Activated CD4-positive, alpha-beta T cell treated with anti-CD3 and anti-CD28 coated beads, Interleukin-10, Interleukin-2, amounts not matched to agents 100 ng/mL and 50 ng/mL, durations not matched to agents 16 hours and 8 hours (primary cell): ENCODE results near the gene HSD17B12.

ENCODE experiments used
- DNase-seq: peaks from one replicate; pipeline ENCODE4 v3.0.0-alpha.2; 2020

HSD17B12 gene

DNA sequence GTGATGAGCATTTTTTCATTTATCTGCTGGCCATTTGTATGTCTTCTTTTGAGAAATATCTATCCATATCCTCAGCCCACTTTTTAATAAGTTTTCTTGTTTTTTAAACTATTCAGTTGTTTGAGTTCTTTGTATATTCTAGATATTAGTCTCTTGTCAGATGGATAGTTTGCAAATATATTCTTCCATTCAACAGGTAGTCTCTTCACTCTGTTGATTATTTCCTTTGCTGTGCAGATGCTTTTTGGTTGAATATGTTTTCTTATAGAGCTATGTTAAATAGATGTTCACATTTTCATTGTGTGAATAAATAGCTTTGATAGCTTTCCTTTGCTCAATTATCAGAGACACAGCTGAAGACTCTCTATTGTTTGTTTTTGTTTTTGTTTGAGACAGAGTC lies 131.9 kb downstream of the HSD17B12 start:
- DNase-seq, result no peak

DNA sequence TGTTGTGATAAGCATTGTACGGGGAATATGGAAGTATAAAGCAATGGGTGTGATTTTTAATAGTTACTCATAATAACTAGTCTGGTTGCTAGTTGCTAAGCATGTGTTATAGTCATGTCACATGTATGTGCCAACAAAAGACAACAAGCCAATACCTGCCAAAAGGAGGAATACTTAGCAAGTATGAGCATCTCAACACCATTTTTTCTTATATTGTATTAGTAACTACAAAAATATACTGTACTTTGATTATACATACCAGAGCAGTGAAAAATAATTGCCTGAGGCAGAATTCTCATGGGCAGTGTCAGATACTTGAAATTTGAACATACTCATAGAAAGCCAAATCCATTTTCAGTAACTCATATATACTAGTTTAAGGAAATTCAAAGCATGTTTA lies 137.7 kb downstream of the HSD17B12 start:
- DNase-seq, result no peak

DNA sequence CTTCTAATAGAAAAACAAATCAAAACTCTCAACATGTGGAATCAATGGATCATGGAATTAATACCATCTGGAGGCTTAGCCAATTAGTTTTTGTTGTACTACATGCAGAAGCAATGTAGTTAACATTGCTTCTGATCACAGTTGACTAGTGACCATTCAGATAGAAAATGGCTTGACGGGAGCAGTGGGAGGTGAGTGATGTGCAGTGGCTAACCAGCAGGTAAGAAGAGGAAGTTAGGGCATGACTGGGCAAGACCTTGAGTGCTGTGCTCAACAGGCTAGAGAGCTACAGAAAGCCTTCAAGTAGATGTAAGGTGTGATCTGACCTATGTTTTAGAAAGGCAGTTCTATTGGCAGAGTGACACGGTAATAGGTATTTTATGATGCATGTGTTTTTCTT lies 139.4 kb downstream of the HSD17B12 start:
- no peak for DNase-seq

DNA sequence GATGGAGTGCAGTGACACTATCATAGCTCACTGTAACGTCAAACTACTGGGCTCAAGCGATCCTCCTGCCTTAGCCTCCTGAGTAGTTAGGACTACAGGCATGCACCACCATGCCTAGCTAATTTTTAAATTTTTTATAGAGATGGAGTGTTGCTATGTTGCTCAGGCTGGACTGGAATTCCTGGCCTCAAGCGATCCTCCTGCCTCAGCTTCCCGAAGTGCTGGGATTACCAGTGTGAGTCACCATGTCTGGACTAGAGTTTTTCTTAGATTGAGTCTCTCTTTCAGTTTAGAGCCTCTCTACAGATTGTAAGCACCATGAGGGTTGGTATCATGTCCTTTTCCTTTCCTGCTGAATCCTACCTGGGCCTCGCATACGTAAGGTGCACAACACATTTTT lies 142.8 kb downstream of the HSD17B12 start:
- no peak for DNase-seq

DNA sequence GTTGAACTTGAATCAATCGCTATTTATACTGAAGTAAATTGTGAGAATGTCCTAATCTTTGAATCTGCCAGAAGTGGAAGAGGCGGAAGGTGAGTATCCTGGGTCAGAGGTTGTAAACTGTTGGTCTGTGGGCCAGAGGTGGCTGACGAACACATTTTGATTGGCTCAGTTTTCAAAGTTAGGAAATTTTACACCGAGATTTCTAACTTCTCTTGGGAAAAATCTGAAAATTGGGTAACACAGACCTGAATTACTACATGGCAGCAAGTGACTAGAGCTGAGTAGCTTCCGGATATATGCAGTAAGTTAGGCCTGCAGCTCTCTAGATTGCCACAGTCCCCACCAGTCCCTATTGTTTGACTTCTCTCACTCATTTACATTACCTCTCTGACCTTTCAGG lies 143.3 kb downstream of the HSD17B12 start:
- DNase-seq, result no peak

DNA sequence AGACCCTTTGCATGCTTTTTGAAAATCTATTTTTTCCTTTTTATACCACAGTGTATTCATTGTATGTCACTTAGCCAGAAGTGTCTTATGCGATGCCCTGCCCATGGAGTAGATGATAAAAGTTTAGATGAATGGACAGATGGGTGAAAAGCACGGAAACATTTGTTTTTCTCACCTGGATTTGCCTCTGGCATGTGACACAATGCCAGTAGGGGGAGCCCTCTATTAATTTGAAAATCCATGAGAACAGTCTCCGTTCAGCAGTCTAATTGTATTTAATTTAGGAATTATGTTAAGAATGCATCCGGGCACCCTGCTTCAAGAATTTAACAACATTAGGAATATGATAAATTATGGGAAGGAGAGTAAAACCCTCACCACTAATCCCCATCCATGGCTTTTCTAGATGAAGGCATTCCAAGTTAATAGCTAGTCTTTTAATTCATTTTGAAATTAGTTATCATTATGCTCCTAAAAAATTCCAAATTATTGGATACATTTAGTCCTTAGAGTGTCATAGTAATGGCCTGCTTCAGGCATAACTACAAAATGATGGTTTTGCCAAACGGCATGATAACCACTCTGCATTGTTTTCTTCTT lies 144.8 kb downstream of the HSD17B12 start:
- DNase-seq, result peak; percentile 23

DNA sequence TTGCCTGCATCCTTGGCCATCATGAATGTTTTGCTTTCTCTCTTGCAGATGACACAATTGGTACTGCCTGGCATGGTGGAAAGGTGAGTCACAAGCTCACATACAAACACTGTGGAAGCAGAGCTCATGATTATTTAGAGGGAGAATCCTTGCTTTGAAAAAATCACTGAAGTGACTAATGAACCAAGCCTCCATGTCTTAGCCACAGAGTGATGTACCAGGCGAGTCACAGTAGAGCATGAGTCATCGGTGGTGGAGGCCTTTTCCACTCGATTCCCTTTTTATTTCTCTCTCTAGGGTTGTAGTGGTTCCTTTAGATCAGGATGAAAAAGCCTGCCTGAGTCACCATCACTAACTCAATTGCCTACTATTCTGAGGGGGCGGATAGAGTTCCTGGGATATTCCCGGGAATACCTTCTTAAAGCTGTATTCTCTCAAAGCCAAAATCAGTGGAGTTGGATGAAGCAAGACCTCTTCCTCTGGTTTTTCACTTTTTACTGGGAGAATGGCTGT lies 150.4 kb downstream of the HSD17B12 start:
- DNase-seq, result peak; percentile 75

DNA sequence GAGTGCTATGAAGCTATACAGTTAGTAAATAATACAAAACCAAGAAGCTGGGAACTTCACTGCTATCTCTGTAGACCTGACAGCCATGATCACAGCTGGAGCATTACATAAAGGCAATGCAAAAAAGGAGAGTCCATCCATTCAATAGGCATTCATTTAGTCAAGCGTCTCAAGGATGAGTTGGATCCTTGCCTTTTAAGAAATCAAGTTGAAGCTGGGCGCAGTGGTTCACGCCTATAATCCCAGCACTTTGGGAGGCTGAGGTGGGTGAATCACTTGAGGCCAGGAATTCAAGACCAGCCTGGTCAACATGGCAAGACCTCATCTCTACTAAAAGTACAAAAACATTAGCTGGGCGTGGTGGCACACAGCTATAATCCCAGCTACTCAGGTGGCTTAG lies 152.0 kb downstream of the HSD17B12 start:
- no peak for DNase-seq

DNA sequence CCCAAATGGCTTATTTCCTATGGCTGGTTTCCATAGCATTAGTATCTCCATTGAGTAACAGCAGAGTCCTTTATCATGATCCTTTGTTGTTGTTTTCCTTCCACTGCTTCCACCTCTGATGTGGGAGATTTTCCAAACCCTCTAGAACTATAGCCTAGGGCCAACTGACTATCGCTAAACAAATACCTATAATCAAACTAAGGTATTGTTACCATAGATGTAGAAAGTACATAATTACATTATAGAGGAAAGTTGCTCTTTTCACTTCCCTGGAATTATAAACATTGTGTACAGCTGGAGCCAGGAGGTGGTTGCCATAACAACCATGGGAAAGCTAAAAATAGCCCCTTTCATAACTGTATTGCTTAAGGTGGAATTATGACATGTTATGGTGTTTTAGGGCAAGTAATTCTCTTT lies 153.1 kb downstream of the HSD17B12 start:
- DNase-seq, result no peak

DNA sequence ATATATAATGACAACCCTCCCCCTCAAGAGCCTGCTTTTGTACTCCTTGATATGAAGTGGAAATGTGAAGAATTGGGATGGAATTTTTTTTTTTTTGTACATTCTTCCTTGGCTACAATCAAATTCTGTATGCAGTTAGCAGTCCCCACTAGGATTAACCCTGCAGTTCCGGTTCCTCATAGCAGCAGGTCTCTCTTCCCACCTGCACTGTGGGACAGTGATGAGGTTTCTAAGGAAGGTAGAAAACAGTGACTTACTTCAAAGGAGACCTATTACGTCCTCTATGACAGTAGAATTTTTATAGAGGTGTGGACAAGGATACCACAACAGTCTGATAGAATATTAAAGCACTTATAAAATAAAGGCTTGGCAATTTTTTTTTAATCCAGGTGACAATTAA lies 153.7 kb downstream of the HSD17B12 start:
- DNase-seq, result no peak

DNA sequence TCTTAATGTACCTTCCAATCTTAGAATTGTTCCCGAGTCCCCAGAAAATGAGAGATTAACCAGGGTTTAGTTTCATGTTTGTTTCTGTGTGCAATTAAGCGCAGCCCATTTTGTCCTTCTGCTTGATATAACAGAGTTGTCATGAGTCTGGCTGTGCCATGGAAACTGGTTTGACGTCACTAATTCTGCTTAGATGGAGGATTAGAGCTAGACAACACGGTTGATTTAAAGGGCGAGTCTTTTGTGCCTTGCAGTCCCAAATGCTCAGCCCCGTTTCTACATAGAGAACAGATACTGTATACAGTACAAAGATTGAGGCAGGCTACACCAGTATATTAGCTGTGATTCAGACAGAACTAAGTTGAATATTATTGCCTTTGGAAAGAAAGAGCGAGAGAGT lies 154.6 kb downstream of the HSD17B12 start:
- no peak for DNase-seq

DNA sequence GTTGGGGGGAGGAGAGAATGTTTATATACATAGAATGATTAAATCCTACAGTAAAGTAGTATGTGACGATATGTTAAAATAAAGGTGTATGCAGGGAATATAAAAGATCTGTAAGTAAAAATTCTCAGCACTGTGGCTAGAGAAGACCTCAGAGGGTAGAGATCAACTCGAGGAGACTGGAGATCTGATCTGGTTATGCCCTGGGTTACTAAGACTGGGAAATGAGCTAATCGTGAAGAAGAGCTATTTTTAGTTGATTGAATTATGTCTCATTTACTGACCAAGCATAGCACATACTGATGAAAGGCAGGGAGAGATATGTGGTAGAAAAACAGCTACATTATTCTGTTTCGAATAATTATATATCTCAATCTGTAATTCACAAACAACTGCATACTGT lies 157.3 kb downstream of the HSD17B12 start:
- DNase-seq, result no peak

DNA sequence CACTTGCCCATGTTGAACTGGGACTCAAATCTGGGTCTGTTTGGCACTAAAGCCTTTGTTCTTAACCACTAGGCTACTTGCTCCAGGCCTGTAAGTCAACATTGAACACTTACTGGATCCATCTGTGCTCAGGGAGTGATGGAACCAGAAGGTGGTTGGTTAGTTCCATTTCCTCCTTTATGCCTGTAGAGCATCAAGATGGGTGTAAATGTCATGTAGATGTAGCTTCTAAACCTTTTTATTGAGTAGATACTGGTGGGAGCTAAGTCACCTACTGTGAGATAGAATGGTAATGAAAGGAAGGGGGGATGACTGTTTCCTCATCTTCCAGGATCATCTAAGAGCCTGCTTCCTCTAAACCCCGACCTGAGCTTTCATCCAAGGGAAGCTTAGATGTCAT lies 161.5 kb downstream of the HSD17B12 start:
- DNase-seq, result no peak

DNA sequence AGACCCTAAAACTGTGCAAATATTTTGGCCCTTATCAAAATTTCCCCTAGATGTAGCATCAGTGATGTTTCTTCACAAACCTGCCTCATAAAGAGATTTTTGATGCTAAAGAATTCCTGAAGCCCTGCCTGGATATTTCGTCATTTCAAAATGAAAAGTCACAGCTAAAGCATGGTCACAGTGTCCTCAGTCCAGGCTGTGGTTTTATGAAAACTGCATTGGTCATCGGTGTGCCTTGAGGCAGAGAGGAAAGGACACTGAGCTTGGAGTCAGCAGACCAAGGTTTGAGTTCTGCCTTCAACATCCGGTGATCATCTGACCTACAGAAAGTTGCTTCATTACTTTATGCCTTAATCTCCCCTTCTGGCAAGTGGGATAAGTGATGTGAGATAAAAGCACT lies 165.3 kb downstream of the HSD17B12 start:
- DNase-seq, result no peak

DNA sequence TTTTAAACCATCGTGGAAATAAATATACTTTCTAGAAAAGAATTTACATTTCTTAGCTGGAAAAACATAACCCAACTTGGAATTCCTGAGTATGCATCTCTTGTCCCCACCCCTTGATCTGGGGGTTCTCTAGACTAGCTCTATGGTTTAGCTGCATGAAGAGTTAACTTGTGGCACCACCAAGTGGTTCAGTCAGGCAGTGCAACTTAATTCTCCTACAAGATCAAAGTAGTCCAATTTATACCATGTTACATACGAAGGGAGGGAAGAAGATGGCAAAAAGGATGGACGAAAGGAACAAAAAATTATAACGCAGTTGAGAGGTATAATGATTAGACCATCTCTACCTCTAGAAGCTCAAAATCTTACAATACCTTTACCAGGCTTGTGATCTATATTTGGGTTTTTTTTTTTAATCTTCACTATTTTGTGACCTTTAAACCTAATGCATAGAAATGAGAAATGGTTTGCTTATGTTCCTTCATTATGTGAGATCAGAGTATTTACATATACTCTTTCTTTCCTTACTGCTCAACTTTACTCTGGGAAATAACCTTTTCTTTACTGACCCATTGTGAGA lies 171.6 kb downstream of the HSD17B12 start:
- DNase-seq, result peak; percentile 69

DNA sequence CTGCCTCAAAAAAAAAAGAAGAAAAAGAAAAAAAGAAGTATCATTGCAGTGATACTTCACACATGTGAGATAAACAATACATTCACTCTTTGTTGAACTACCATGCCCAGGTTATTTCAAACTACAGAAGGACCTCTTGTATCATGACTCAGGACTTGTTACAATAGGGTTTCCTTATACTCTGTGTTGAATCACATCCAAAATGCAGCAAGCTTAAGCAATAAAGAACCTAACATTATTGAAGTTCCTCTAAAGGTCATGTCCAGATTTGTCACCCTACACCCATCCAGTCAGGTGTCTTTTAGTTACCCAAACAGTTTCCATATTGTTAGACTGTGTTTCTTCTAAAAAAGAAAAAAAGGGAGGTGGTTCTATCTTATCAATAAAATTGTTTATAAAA lies 173.2 kb downstream of the HSD17B12 start:
- DNase-seq, result no peak

DNA sequence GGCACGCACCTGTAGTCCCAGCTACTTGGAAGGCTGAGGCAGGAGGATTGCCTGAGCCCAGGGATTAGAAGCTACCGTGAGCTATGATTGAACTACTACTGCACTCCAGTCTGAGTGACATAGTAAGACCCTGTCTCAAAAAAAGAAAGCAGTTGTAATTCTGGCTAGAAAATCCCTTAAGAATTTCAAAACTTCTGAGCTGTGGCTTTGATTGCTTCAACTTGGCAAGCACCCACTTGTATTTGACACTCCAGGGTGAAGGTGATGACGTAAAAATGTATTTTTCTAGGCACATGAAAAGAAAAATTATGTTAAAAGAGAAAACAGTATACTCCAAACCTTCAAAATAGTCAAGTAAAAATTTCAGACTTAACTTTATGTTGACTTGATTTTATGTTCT lies 176.5 kb downstream of the HSD17B12 start:
- no peak for DNase-seq

DNA sequence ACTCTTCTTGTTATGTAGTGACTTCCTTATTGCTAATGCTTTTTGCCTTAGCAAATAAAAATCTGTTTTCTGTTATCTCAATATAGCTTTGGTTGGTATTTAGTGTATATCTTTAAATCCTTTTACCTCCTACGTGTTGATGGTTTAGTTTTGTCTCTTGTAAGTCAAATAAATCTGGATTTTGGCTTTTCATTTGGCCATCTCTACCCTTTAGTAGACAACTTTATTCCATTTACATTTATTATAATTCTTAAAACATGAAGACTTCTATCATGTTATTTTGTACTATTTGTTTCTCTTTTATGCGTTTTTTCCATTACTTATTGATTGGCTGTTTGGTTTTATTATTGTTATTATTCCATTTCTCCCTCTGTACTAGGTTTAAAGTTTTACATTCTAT lies 180.6 kb downstream of the HSD17B12 start:
- no peak for DNase-seq

DNA sequence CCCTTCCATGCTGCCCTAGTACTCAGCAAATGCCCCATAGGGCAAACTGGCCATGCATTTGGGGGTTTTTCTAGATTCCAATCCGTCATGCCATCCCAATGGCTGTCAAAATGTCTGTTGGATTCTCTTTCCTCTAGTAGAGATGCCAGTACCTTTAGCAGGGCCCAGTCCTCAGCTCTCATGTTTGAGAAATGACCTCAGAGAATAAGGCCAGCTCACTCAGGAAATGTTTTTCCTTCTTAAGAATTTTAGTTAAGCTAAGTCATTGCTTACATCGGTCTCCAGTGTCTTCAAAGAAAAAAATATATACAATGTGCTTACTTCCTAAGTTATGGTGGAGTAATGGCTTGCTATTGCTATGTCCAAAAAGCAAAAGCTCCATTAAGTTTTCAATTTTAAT lies 186.0 kb downstream of the HSD17B12 start:
- DNase-seq, result no peak

DNA sequence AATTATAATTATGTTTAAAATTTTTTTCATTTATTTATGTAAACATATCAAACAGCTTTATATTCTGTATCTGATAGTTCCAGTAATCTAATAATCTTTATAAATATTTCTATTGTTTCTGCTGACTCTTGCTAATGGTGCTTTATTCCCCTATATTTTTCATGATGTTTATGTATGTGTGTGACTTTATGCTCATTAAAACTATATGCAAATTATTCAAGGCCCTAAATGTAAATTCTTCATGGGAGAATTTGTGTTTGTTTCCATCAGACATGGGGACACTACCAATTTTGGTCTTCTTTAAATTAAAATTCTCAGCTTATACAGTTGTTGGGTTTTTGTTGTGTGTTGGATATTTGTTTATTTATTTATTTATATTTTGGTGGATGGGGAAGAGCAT lies 186.4 kb downstream of the HSD17B12 start:
- no peak for DNase-seq

DNA sequence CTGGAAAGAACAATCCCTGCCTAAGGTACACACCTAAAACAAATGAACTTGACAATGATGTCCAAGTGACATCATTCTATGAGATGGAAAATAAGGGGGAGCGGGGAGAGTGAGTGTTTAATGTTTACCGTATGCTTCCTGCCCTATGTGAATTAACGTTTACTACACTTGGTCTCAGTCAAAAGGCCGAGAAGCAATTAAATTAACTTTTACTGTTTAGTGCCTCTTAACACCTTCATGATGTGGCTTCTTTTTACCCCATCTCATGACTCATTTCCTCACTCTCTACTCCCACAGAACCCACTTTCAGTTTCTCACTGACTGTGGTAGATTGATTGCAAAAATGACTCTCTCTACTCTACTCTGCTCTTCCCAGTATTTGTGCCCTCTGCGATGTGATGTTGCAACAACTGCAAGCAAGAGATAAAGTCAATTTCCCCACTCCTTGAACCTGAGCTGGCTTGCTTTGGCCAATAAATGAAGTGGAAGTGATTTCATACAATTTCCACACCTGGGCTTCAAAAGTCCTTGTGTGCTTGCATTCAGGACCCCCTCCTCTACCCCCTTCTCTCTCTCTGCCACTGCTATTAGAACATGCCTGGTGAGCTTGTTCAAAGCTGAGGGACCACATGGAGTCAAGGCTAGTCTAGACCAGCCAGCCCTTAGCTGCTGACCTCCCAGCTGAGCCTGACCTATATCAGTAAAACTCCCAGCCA lies 188.5 kb downstream of the HSD17B12 start:
- DNase-seq, result peak; percentile 92

DNA sequence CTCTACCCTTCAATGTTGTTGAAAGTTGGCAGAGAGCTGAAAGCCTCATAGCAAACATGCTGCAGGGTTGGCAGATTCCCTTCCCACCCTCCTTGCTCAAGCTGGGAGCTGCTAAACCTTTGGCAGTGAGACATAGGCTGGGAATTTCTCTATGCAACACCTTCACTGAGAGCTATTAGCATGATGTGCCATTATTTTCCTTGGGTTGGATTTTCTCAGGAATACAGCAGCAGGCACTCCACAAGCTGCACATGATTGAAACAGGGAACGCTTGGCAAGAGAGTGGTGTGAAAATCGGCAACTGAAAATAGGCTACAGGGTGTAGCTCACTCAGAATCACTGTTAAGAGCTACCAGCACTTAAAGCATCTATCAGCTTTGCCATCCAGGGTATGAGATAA lies 190.5 kb downstream of the HSD17B12 start:
- DNase-seq, result no peak

DNA sequence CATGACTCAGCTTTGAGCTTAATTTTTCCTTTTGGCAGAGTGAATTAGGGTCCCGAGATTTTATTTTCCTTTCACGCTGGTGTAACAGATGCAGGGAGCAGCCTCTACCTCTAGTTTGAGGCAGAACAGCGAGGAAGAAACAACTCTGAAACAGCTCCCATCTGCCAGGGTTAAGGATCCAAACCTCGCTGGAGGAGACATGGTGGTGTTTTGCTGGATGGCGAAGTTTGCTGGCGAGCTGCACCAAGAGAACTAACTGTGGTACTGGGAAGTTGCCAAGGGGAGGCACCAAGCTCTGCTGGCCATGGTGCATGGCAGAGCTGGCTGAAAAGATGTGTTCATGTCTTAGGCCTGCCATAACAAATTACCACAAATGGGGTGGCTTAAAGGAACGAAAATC lies 192.5 kb downstream of the HSD17B12 start:
- DNase-seq, result no peak

DNA sequence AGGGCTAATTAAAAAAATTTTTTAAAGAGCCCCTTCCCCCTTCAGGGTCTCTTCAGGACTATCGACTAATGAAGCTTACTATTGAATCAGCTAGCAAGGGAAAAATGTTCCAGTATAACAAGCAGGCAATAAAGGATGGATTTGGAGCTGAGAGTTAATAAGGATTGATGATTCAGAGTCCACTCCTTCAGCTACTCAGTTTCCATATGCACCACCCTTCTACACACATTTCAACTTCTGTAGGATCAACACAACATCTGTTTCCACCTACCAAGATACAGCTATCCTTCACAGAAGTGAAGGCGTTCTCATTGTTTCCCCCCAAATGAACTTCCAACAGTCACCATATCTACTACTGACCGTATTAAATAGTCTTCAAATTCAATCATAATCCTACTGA lies 193.5 kb downstream of the HSD17B12 start:
- DNase-seq, result no peak

DNA sequence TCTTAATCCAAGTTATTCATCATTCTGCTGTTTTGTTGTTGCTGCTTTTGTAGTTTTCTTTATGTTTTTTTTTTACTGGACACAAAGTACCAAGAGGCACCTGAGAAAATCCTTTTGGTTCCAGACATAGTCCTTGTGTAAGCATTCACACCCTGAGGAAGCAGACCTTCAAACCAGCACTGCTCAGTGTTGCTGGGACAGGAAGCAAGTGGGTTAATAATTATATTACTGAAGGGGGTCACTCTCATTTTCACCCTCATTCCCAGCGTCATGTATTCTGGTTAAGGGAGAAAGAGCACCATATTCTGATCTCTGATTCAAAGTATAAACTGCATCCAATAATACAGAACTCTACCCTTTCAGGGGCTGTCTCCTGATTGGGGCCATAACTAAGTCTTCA lies 194.2 kb downstream of the HSD17B12 start:
- DNase-seq, result no peak
